GM12878 (cell line): ENCODE measurements around the gene PSMC3IP. TPM values are rescaled to one million over a fixed set of nuclear protein-coding genes. Genes with fewer than 3 reads are reported as not detected.
A peak's percentile ranks its signal among the peaks of the same experiment; 100 is the strongest.

Source experiments
- EED ChIP-seq: sonication (generic); IDR thresholded peaks from 2 replicates; pipeline ENCODE4 v1.6.1; 2016; ENCODE audit warnings: antibody characterized with exemption, low read depth
- EGR1 ChIP-seq, 2 experiments: IDR thresholded peaks; 1 replicate in 1 of 2; 2 replicates in 1 of 2; pipeline ENCODE4 v1.6.1; 2011 to 2012; ENCODE audit warnings: low read depth in 2 of 2, low read length in 2 of 2, borderline replicate concordance in 1 of 2, mild to moderate bottlenecking in 1 of 2, moderate library complexity in 1 of 2
- FOXM1 ChIP-seq: IDR thresholded peaks from 2 replicates; pipeline ENCODE4 v1.6.1; 2012; ENCODE audit warnings: low read depth, mild to moderate bottlenecking, inconsistent platforms, low read length, moderate library complexity
- GABPA ChIP-seq: IDR thresholded peaks from 2 replicates; pipeline ENCODE4 v1.6.1; 2014; ENCODE audit warnings: antibody characterized with exemption, low read depth, mild to moderate bottlenecking, inconsistent platforms
- MEF2B ChIP-seq: fragments of 450-650 bp; IDR thresholded peaks from 2 replicates; pipeline ENCODE4 v1.6.1; 2018; ENCODE audit warnings: mild to moderate bottlenecking, moderate library complexity; ENCODE audit not compliant: partially characterized antibody, poor library complexity, severe bottlenecking
- NR2F1 ChIP-seq: fragments of 450-650 bp; conservative IDR thresholded peaks from 2 replicates; pipeline ENCODE4 v1.6.1; 2017; ENCODE audit warnings: mild to moderate bottlenecking
- POLR2AphosphoS5 ChIP-seq: IDR thresholded peaks from 2 replicates; pipeline ENCODE4 v1.6.1; 2011; ENCODE audit warnings: mild to moderate bottlenecking, low read length, inconsistent platforms
- RFX5 ChIP-seq: IDR thresholded peaks from 2 replicates; pipeline ENCODE4 v1.6.1; 2011; ENCODE audit warnings: low read depth, low read length, improper control_type of control experiment
- SIX5 ChIP-seq: IDR thresholded peaks from 2 replicates; pipeline ENCODE4 v1.6.1; 2011; ENCODE audit warnings: mild to moderate bottlenecking, low read depth, low read length, moderate library complexity; ENCODE audit not compliant: severe bottlenecking
- SMAD1 ChIP-seq: fragments of 450-650 bp; IDR thresholded peaks from 2 replicates; pipeline ENCODE4 v1.6.1; 2018; ENCODE audit warnings: mild to moderate bottlenecking, low read depth; ENCODE audit not compliant: partially characterized antibody
- SREBF1 ChIP-seq: IDR thresholded peaks from 2 replicates; pipeline ENCODE4 v1.6.1; 2012; ENCODE audit warnings: mild to moderate bottlenecking, low read length
- SUPT20H ChIP-seq: IDR thresholded peaks from 2 replicates; pipeline ENCODE4 v1.6.1; 2011; ENCODE audit warnings: low read depth, mild to moderate bottlenecking, low read length, moderate library complexity, borderline replicate concordance; ENCODE audit not compliant: control insufficient read depth
- TCF3 ChIP-seq: IDR thresholded peaks from 2 replicates; pipeline ENCODE4 v1.6.1; 2012; ENCODE audit warnings: low read depth, mild to moderate bottlenecking, low read length, borderline replicate concordance; ENCODE audit not compliant: insufficient read depth
- YY1 ChIP-seq: IDR thresholded peaks from 2 replicates; pipeline ENCODE4 v1.6.1; 2011; ENCODE audit warnings: low read depth, mild to moderate bottlenecking, low read length
- polyA plus RNA-seq, 11 experiments: library from polyadenylated mRNA; depleted of rRNA in 4 of 11; unstranded in 6 of 11; stranded (reverse) in 5 of 11; fragments of >200 nt; fragmentation: Nextera tagmentation in 4 of 11; fragmentation: Illumina TruSeq in 1 of 11; extraction: Ambion mirVana in 4 of 11; extraction: Trizol in 1 of 11; gene quantifications; 1 replicate in 1 of 11; 2 replicates in 10 of 11; pipeline versions ENCODE4 v1.2.1 to v1.2.3, GENCODE V29; 2011 to 2016; ENCODE audit warnings: inconsistent platforms in 2 of 11, missing spikeins in 2 of 11, low read depth in 1 of 11
- total RNA-seq, 4 experiments: library from RNA; depleted of rRNA in 3 of 4; stranded (reverse); fragments of >200 nt in 3 of 4; fragmentation: Illumina TruSeq in 1 of 4; extraction: Trizol in 1 of 4; gene quantifications; 2 replicates each; pipeline versions ENCODE4 v1.2.1 to v1.2.3, GENCODE V29; 2013 to 2021
- TF ChIP-seq, protein P1 (sequence below): fragments of 450-650 bp; IDR thresholded peaks from 2 replicates; pipeline ENCODE4 v1.6.1; 2018; ENCODE audit warnings: borderline replicate concordance, mild to moderate bottlenecking; ENCODE audit not compliant: partially characterized antibody
- TF ChIP-seq, protein P2 (sequence below): fragments of 450-650 bp; IDR thresholded peaks from 2 replicates; pipeline ENCODE4 v1.6.1; 2018; ENCODE audit warnings: mild to moderate bottlenecking, low read depth, moderate library complexity; ENCODE audit not compliant: partially characterized antibody
- TF ChIP-seq, protein P3 (sequence below): IDR thresholded peaks from 2 replicates; pipeline ENCODE4 v1.6.1; 2011; ENCODE audit warnings: mild to moderate bottlenecking, low read depth, low read length, moderate library complexity; ENCODE audit not compliant: insufficient replicate concordance
- TF ChIP-seq, protein P4 (sequence below): fragments of 450-650 bp; conservative IDR thresholded peaks from 2 replicates; pipeline ENCODE4 v1.6.1; 2017; ENCODE audit warnings: mild to moderate bottlenecking, moderate library complexity
- TF ChIP-seq, protein P5 (sequence below): fragments of 450-650 bp; IDR thresholded peaks from 2 replicates; pipeline ENCODE4 v1.6.1; 2017; ENCODE audit warnings: mild to moderate bottlenecking, low read depth, inconsistent platforms; ENCODE audit not compliant: poor library complexity, severe bottlenecking

The PSMC3IP gene
- total and polyA plus RNA-seq, 10 of the 15 experiments (the other 5 are each of a cell fraction or from before 2014, with no cell fraction given): 6.8 to 34.5 (median 17.7) TPM

DNA sequence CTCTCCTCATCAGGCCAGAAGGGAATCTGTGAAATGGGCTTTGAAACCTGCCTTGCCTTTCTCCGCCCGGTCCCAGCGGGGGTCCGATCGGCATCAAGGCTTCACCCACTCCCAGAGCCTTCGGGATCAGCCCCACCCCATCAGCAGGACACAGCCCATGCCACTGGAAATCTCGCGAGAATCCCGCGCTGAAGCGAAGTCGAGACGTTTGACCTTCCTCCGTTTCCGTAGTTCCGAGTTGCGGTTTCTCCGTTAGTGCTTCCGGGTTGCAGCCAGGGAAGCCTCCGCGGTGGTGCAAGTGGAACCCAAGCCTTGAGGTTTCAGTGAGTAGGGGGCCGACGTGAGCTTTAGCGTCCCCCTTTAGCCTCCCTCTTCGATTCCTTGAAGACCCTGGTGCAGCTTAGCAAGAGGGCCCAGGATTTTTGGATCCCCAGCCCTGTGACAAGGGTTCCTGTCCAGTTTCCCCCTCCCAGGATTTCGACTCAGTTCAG lies 15.6 kb downstream of the PSMC3IP start, which contains the start of gene COASY (continued):
- TF ChIP-seq, protein P1, sequence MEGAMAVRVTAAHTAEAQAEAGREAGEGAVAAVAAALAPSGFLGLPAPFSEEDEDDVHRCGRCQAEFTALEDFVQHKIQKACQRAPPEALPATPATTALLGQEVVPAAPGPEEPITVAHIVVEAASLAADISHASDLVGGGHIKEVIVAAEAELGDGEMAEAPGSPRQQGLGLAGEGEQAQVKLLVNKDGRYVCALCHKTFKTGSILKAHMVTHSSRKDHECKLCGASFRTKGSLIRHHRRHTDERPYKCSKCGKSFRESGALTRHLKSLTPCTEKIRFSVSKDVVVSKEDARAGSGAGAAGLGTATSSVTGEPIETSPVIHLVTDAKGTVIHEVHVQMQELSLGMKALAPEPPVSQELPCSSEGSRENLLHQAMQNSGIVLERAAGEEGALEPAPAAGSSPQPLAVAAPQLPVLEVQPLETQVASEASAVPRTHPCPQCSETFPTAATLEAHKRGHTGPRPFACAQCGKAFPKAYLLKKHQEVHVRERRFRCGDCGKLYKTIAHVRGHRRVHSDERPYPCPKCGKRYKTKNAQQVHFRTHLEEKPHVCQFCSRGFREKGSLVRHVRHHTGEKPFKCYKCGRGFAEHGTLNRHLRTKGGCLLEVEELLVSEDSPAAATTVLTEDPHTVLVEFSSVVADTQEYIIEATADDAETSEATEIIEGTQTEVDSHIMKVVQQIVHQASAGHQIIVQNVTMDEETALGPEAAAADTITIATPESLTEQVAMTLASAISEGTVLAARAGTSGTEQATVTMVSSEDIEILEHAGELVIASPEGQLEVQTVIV: peak; percentile 85
- TF ChIP-seq, protein P2, sequence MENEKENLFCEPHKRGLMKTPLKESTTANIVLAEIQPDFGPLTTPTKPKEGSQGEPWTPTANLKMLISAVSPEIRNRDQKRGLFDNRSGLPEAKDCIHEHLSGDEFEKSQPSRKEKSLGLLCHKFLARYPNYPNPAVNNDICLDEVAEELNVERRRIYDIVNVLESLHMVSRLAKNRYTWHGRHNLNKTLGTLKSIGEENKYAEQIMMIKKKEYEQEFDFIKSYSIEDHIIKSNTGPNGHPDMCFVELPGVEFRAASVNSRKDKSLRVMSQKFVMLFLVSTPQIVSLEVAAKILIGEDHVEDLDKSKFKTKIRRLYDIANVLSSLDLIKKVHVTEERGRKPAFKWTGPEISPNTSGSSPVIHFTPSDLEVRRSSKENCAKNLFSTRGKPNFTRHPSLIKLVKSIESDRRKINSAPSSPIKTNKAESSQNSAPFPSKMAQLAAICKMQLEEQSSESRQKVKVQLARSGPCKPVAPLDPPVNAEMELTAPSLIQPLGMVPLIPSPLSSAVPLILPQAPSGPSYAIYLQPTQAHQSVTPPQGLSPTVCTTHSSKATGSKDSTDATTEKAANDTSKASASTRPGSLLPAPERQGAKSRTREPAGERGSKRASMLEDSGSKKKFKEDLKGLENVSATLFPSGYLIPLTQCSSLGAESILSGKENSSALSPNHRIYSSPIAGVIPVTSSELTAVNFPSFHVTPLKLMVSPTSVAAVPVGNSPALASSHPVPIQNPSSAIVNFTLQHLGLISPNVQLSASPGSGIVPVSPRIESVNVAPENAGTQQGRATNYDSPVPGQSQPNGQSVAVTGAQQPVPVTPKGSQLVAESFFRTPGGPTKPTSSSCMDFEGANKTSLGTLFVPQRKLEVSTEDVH: peak; percentile 78
- peak; percentile 92 for TF ChIP-seq GABPA
- TF ChIP-seq SIX5: peak; percentile 58
- no peak for TF ChIP-seq SREBF1
- TF ChIP-seq NR2F1: peak; percentile 36; the same call in 1 of the 2 replicates
- no peak for TF ChIP-seq SMAD1
- TF ChIP-seq EGR1 (IDR thresholded peaks at IDR 0.05; ENCODE audit: borderline replicate concordance in 1 of 2, low read depth in 2 of 2, low read length in 2 of 2): no peak
- TF ChIP-seq, protein P3, sequence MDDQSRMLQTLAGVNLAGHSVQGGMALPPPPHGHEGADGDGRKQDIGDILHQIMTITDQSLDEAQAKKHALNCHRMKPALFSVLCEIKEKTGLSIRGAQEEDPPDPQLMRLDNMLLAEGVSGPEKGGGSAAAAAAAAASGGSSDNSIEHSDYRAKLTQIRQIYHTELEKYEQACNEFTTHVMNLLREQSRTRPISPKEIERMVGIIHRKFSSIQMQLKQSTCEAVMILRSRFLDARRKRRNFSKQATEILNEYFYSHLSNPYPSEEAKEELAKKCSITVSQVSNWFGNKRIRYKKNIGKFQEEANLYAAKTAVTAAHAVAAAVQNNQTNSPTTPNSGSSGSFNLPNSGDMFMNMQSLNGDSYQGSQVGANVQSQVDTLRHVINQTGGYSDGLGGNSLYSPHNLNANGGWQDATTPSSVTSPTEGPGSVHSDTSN: no peak
- TF ChIP-seq TCF3: no peak
- TF ChIP-seq POLR2AphosphoS5: peak; percentile 90
- peak; percentile 66 for TF ChIP-seq EED
- no peak for TF ChIP-seq FOXM1
- TF ChIP-seq, protein P4, sequence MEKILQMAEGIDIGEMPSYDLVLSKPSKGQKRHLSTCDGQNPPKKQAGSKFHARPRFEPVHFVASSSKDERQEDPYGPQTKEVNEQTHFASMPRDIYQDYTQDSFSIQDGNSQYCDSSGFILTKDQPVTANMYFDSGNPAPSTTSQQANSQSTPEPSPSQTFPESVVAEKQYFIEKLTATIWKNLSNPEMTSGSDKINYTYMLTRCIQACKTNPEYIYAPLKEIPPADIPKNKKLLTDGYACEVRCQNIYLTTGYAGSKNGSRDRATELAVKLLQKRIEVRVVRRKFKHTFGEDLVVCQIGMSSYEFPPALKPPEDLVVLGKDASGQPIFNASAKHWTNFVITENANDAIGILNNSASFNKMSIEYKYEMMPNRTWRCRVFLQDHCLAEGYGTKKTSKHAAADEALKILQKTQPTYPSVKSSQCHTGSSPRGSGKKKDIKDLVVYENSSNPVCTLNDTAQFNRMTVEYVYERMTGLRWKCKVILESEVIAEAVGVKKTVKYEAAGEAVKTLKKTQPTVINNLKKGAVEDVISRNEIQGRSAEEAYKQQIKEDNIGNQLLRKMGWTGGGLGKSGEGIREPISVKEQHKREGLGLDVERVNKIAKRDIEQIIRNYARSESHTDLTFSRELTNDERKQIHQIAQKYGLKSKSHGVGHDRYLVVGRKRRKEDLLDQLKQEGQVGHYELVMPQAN: peak; percentile 66
- TF ChIP-seq, protein P5, sequence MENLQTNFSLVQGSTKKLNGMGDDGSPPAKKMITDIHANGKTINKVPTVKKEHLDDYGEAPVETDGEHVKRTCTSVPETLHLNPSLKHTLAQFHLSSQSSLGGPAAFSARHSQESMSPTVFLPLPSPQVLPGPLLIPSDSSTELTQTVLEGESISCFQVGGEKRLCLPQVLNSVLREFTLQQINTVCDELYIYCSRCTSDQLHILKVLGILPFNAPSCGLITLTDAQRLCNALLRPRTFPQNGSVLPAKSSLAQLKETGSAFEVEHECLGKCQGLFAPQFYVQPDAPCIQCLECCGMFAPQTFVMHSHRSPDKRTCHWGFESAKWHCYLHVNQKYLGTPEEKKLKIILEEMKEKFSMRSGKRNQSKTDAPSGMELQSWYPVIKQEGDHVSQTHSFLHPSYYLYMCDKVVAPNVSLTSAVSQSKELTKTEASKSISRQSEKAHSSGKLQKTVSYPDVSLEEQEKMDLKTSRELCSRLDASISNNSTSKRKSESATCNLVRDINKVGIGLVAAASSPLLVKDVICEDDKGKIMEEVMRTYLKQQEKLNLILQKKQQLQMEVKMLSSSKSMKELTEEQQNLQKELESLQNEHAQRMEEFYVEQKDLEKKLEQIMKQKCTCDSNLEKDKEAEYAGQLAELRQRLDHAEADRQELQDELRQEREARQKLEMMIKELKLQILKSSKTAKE: peak; percentile 50
- peak; percentile 46 for TF ChIP-seq MEF2B
- no peak for TF ChIP-seq SUPT20H
- TF ChIP-seq YY1: peak; percentile 71
- TF ChIP-seq RFX5: no peak
